ENCODE results near the gene RABAC1. TPM values are rescaled to one million over a fixed set of nuclear protein-coding genes. Genes with fewer than 3 reads are reported as not detected.
"Not testable (repeated sequence)": the region's sequence is repeated elsewhere in the genome, so short reads cannot be mapped to it uniquely, and the experiment has no call there.

The RABAC1 gene
- total RNA-seq, 1 donor from 2014 or later, result 157 TPM

- DNase-seq (ENCODE audit: low read depth, low spot score), result no peak
These were observed 43.2 kb downstream of the RABAC1 start for GRCh38 chr19:41915776-41916414.

- no peak for DNase-seq (ENCODE audit: low read depth, low spot score)
These were observed 43.9 kb downstream of the RABAC1 start for GRCh38 chr19:41915021-41915775.

GRCh38 chr19:41914424-41914834 lies 44.7 kb downstream of the RABAC1 start:
- not testable (repeated sequence) for DNase-seq (ENCODE audit: low read depth, low spot score)

- DNase-seq (ENCODE audit: low read depth, low spot score), result no peak
These were observed 45.3 kb downstream of the RABAC1 start for GRCh38 chr19:41913538-41914423.

- no peak for DNase-seq (ENCODE audit: low read depth, low spot score)
These were observed 46.1 kb downstream of the RABAC1 start for GRCh38 chr19:41912899-41913537.

GRCh38 chr19:41911889-41912731 lies 47.0 kb downstream of the RABAC1 start:
- DNase-seq (ENCODE audit: low read depth, low spot score), result no peak

GRCh38 chr19:41910992-41911888 lies 47.9 kb downstream of the RABAC1 start:
- no peak for DNase-seq (ENCODE audit: low read depth, low spot score)

- DNase-seq (ENCODE audit: low read depth, low spot score), result no peak
These were observed 48.7 kb downstream of the RABAC1 start for GRCh38 chr19:41910240-41910991.

GRCh38 chr19:41909706-41910105 lies 49.4 kb downstream of the RABAC1 start:
- no peak for DNase-seq (ENCODE audit: low read depth, low spot score)

- no peak for DNase-seq (ENCODE audit: low read depth, low spot score)
These were observed 50.2 kb downstream of the RABAC1 start for GRCh38 chr19:41908724-41909464.

- no peak for DNase-seq (ENCODE audit: low read depth, low spot score)
These were observed 51.0 kb downstream of the RABAC1 start for GRCh38 chr19:41907994-41908615.

GRCh38 chr19:41906916-41907680 lies 52.0 kb downstream of the RABAC1 start:
- no peak for DNase-seq (ENCODE audit: low read depth, low spot score)

Other genes with a start within 250 kb of the RABAC1 start
- gene CEACAM6, start 203.8 kb downstream of the RABAC1 start, total RNA-seq, result not detected in 2 replicates
- not detected in 2 replicates for gene CEACAM3, start 162.7 kb downstream of the RABAC1 start, total RNA-seq
- gene LYPD4, start 114.6 kb downstream of the RABAC1 start, total RNA-seq, result not detected in 2 replicates
- not detected in 2 replicates for gene DMRTC2, start 114.3 kb downstream of the RABAC1 start, total RNA-seq
- 650 and 665 TPM in 2 replicates for gene RPS19, start 99.1 kb downstream of the RABAC1 start, total RNA-seq
- not detected in 2 replicates for gene CD79A, start 82.0 kb downstream of the RABAC1 start, total RNA-seq
- 46.3 and 53.8 TPM in 2 replicates for gene ARHGEF1, start 76.1 kb downstream of the RABAC1 start, total RNA-seq
- not detected in 2 replicates for gene ERFL, start 30.9 kb downstream of the RABAC1 start, total RNA-seq
- gene ATP1A3, start 34.9 kb upstream of the RABAC1 start, total RNA-seq, result 0.07 TPM in 1 of 2 replicates, not detected in the other
- gene GRIK5, start 110.9 kb upstream of the RABAC1 start, total RNA-seq, result 2.2 and 5.7 TPM in 2 replicates
- gene ZNF574, start 116.8 kb upstream of the RABAC1 start, total RNA-seq, result 11.9 and 15.1 TPM in 2 replicates
- gene POU2F2, start 173.1 kb upstream of the RABAC1 start, total RNA-seq, result 0.26 and 0.49 TPM in 2 replicates

Data from pulmonary artery endothelial cell (primary cell).